SK-N-SH treated with all-trans-retinoic acid at 6 μM for 48 hours (cell line): Measurements from ENCODE around the gene APEH.

ENCODE experiments used
- ATAC-seq: fragments of 200-7000 bp; cut with Tn5 transposase; 3 replicates; pipeline ENCODE4 v1.9.1; 2020; ENCODE audit warnings: mild to moderate bottlenecking, moderate library complexity
- ARNTL ChIP-seq: fragments of 450-650 bp; formaldehyde crosslinking; IDR thresholded peaks from 2 replicates; pipeline ENCODE4 v1.5.0; 2020; ENCODE audit warnings: low read depth, mild to moderate bottlenecking, moderate library complexity, borderline replicate concordance
- BACH2 ChIP-seq: fragments of 250-450 bp; sonication (Bioruptor Pico); IDR thresholded peaks from 2 replicates; pipeline ENCODE4 v1.9.0; 2021; ENCODE audit warnings: mild to moderate bottlenecking, borderline replicate concordance
- CSDC2 ChIP-seq: fragments of 250-450 bp; sonication (Bioruptor Pico); IDR thresholded peaks from 2 replicates; pipeline ENCODE4 v1.5.0; 2020; ENCODE audit warnings: mild to moderate bottlenecking, moderate library complexity
- GLIS3 ChIP-seq: fragments of 250-450 bp; sonication (Bioruptor Pico); IDR thresholded peaks from 2 replicates; pipeline ENCODE4 v1.5.0; 2020; ENCODE audit warnings: mild to moderate bottlenecking, moderate library complexity
- ISL1 ChIP-seq: fragments of 250-450 bp; sonication (Bioruptor Pico); IDR thresholded peaks from 2 replicates; pipeline ENCODE4 v2.1.2; 2022; ENCODE audit warnings: mild to moderate bottlenecking, moderate library complexity
- OSR1 ChIP-seq: fragments of 250-450 bp; sonication (Bioruptor Pico); IDR thresholded peaks from 2 replicates; pipeline ENCODE4 v1.8.0; 2022; ENCODE audit warnings: moderate library complexity, mild to moderate bottlenecking, inconsistent platforms
- PPARA ChIP-seq: fragments of 250-450 bp; sonication (Bioruptor Pico); IDR thresholded peaks from 2 replicates; pipeline ENCODE4 v1.5.0; 2020; ENCODE audit warnings: mild to moderate bottlenecking, borderline replicate concordance
- RARB ChIP-seq: fragments of 250-450 bp; sonication (Bioruptor Pico); IDR thresholded peaks from 2 replicates; pipeline ENCODE4 v1.8.0; 2021; ENCODE audit warnings: mild to moderate bottlenecking, moderate library complexity
- SNAI2 ChIP-seq: fragments of 250-450 bp; sonication (Bioruptor Pico); IDR thresholded peaks from 2 replicates; pipeline ENCODE4 v1.5.0; 2020; ENCODE audit warnings: mild to moderate bottlenecking, moderate library complexity
- TCF4 ChIP-seq: fragments of 250-450 bp; sonication (Bioruptor Pico); IDR thresholded peaks from 2 replicates; pipeline ENCODE4 v1.8.0; 2021; ENCODE audit warnings: mild to moderate bottlenecking, moderate library complexity, borderline replicate concordance
- TOX ChIP-seq: fragments of 250-450 bp; sonication (Bioruptor Pico); IDR thresholded peaks from 2 replicates; pipeline ENCODE4 v1.8.0; 2021; ENCODE audit warnings: mild to moderate bottlenecking, moderate library complexity, borderline replicate concordance
- ZC3H10 ChIP-seq: fragments of 250-450 bp; sonication (Bioruptor Pico); IDR thresholded peaks from 2 replicates; pipeline ENCODE4 v1.5.1; 2021; ENCODE audit warnings: mild to moderate bottlenecking, moderate library complexity
- ZFP3 ChIP-seq: fragments of 250-450 bp; sonication (Bioruptor Pico); IDR thresholded peaks from 2 replicates; pipeline ENCODE4 v1.5.0; 2020; ENCODE audit warnings: mild to moderate bottlenecking, moderate library complexity
- ZFP30 ChIP-seq: fragments of 450-650 bp; formaldehyde crosslinking; IDR thresholded peaks from 2 replicates; pipeline ENCODE4 v1.5.0; 2022; ENCODE audit warnings: mild to moderate bottlenecking, moderate library complexity
- ZNF565 ChIP-seq: fragments of 450-650 bp; formaldehyde crosslinking; conservative IDR thresholded peaks from 2 replicates; pipeline ENCODE4 v1.5.0; 2020; ENCODE audit warnings: low read depth, mild to moderate bottlenecking, moderate library complexity
- ZNF8 ChIP-seq: fragments of 450-650 bp; formaldehyde crosslinking; IDR thresholded peaks from 2 replicates; pipeline ENCODE4 v1.5.0; 2020; ENCODE audit warnings: mild to moderate bottlenecking, moderate library complexity
- TF ChIP-seq, protein P1 (sequence below): fragments of 250-450 bp; sonication (Bioruptor Pico); IDR thresholded peaks from 2 replicates; pipeline ENCODE4 v1.5.1; 2020; ENCODE audit warnings: low read depth, mild to moderate bottlenecking, moderate library complexity
- TF ChIP-seq, protein P2 (sequence below): fragments of 250-450 bp; sonication (Bioruptor Pico); IDR thresholded peaks from 2 replicates; pipeline ENCODE4 v1.5.0; 2020; ENCODE audit warnings: mild to moderate bottlenecking, moderate library complexity
- TF ChIP-seq, protein P3 (sequence below): fragments of 250-450 bp; sonication (Bioruptor Pico); IDR thresholded peaks from 2 replicates; pipeline ENCODE4 v1.8.0; 2021; ENCODE audit warnings: low read depth, mild to moderate bottlenecking, moderate library complexity, borderline replicate concordance
- TF ChIP-seq, protein P4 (sequence below): fragments of 250-450 bp; sonication (Bioruptor Pico); IDR thresholded peaks from 2 replicates; pipeline ENCODE4 v1.5.1; 2021; ENCODE audit warnings: mild to moderate bottlenecking, moderate library complexity

Gene APEH

DNA sequence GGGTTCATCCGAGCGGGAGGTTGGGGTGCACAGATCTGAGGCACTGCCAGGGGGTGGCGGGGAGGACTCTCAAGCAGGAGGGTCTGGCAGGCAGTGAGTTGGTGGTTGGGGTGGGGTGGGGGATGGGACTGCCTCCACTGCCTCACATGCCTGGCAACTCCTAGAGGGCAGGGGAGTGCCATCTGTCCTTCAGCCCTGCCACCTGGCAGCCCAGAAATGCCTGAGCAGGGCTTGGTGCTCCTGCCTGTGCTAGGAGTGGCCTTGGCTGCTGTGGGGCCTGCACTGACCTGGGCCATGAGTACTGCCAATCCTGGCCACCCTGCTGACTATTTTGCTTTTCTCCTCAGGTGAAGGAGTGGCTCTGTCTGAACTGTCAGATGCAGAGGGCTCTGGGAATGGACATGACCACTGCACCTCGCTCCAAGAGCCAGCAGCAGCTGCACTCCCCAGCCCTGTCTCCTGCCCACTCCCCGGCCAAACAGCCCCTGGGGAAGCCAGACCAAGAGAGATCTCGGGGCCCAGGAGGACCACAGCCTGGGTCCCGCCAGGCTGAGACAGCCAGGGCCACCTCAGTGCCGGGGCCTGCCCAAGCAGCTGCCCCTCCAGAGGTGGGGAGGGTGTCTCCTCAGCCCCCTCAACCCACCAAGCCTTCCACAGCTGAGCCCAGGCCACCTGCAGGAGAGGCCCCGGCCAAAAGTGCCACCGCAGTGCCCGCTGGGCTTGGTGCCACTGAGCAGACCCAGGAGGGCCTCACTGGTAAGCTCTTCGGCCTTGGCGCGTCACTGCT is 32.0 kb upstream of the APEH start:
- TF ChIP-seq ZNF565 (CRISPR knock-in tag) = no peak
- no peak for TF ChIP-seq BACH2 (CRISPR knock-in tag)
- TF ChIP-seq, protein P1, sequence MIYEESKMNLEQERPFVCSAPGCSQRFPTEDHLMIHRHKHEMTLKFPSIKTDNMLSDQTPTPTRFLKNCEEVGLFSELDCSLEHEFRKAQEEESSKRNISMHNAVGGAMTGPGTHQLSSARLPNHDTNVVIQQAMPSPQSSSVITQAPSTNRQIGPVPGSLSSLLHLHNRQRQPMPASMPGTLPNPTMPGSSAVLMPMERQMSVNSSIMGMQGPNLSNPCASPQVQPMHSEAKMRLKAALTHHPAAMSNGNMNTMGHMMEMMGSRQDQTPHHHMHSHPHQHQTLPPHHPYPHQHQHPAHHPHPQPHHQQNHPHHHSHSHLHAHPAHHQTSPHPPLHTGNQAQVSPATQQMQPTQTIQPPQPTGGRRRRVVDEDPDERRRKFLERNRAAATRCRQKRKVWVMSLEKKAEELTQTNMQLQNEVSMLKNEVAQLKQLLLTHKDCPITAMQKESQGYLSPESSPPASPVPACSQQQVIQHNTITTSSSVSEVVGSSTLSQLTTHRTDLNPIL (CRISPR knock-in tag) = no peak
- TF ChIP-seq OSR1 (CRISPR knock-in tag) = no peak
- TF ChIP-seq, protein P2, sequence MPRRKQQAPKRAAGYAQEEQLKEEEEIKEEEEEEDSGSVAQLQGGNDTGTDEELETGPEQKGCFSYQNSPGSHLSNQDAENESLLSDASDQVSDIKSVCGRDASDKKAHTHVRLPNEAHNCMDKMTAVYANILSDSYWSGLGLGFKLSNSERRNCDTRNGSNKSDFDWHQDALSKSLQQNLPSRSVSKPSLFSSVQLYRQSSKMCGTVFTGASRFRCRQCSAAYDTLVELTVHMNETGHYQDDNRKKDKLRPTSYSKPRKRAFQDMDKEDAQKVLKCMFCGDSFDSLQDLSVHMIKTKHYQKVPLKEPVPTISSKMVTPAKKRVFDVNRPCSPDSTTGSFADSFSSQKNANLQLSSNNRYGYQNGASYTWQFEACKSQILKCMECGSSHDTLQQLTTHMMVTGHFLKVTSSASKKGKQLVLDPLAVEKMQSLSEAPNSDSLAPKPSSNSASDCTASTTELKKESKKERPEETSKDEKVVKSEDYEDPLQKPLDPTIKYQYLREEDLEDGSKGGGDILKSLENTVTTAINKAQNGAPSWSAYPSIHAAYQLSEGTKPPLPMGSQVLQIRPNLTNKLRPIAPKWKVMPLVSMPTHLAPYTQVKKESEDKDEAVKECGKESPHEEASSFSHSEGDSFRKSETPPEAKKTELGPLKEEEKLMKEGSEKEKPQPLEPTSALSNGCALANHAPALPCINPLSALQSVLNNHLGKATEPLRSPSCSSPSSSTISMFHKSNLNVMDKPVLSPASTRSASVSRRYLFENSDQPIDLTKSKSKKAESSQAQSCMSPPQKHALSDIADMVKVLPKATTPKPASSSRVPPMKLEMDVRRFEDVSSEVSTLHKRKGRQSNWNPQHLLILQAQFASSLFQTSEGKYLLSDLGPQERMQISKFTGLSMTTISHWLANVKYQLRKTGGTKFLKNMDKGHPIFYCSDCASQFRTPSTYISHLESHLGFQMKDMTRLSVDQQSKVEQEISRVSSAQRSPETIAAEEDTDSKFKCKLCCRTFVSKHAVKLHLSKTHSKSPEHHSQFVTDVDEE (CRISPR knock-in tag) = no peak
- no peak for TF ChIP-seq GLIS3 (CRISPR knock-in tag)
- ATAC-seq = no peak

DNA sequence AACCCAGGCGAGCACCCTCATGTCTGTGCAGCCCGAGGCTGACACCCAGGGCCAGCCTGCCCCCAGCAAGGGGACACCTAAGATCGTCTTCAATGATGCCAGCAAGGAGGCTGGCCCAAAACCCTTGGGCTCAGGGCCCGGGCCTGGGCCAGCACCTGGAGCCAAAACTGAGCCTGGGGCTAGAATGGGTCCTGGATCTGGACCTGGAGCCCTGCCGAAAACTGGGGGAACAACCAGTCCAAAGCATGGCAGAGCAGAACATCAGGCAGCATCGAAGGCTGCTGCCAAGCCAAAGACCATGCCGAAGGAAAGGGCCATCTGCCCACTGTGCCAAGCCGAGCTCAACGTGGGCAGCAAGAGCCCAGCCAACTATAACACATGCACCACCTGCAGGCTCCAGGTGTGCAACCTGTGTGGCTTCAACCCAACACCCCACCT is 31.4 kb upstream of the APEH start:
- no peak for ATAC-seq
- TF ChIP-seq CSDC2 (CRISPR knock-in tag) (no peak), PPARA (no peak), ZFP30 (CRISPR knock-in tag) (no peak), RARB (CRISPR knock-in tag) (no peak), GLIS3 (CRISPR knock-in tag) (no peak), ISL1 (CRISPR knock-in tag) (no peak), SNAI2 (no peak), ZFP3 (CRISPR knock-in tag) (no peak), TCF4 (CRISPR knock-in tag) (no peak), ZC3H10 (CRISPR knock-in tag) (no peak), TOX (CRISPR knock-in tag) (no peak), ZNF565 (CRISPR knock-in tag) (no peak)
- TF ChIP-seq, protein P3, sequence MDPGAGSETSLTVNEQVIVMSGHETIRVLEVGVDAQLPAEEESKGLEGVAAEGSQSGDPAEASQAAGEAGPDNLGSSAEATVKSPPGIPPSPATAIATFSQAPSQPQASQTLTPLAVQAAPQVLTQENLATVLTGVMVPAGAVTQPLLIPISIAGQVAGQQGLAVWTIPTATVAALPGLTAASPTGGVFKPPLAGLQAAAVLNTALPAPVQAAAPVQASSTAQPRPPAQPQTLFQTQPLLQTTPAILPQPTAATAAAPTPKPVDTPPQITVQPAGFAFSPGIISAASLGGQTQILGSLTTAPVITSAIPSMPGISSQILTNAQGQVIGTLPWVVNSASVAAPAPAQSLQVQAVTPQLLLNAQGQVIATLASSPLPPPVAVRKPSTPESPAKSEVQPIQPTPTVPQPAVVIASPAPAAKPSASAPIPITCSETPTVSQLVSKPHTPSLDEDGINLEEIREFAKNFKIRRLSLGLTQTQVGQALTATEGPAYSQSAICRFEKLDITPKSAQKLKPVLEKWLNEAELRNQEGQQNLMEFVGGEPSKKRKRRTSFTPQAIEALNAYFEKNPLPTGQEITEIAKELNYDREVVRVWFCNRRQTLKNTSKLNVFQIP (CRISPR knock-in tag) = no peak

DNA sequence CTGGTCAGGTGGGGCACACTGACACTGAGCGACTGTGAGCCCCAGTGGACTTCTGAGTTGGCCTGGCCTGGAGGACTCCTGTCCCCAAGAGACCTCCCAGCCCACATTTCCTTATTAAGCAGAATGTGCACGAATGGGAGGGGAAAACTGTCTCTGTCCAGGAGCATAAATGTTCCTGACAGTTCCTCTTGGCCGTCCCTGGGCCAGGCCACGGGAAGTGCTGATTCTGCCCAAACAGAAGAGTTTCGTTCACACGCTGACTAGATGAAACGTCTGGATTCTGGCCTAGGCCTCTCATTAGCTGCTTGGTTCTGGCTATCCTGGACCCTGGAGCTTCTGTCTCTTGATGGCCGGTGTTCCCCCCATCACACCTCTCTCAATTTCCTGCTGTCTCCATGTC is 29.5 kb upstream of the APEH start:
- ATAC-seq = no peak
- TF ChIP-seq TOX (CRISPR knock-in tag) (no peak), ZNF565 (CRISPR knock-in tag) (no peak), CSDC2 (CRISPR knock-in tag) (no peak), SNAI2 (no peak), ZC3H10 (CRISPR knock-in tag) (no peak), ZFP30 (CRISPR knock-in tag) (no peak), RARB (CRISPR knock-in tag) (no peak), ZFP3 (CRISPR knock-in tag) (no peak)

DNA sequence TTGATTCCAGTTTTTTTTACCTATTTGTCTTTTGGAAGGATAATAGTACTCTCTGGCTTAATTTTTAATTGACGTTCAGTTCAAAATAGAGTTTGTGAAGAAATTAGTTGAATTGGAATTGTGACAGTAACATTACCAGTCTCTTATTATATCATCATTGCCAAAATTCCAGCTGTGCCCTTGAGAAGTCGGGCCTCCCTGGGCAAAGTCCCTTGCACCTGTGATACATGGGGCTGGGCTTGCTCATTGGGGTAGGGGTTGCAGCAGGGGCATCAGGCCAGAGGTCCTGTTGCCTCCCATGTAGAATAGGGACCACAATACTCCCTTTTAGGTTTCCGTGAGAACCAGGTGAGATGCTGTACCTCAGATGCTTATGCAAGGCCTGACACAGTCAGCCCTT is 27.9 kb upstream of the APEH start:
- no peak for TF ChIP-seq ZC3H10 (CRISPR knock-in tag)
- no peak for TF ChIP-seq ARNTL (CRISPR knock-in tag)
- no peak for TF ChIP-seq OSR1 (CRISPR knock-in tag)
- no peak for TF ChIP-seq ZFP30 (CRISPR knock-in tag)
- ATAC-seq = no peak

DNA sequence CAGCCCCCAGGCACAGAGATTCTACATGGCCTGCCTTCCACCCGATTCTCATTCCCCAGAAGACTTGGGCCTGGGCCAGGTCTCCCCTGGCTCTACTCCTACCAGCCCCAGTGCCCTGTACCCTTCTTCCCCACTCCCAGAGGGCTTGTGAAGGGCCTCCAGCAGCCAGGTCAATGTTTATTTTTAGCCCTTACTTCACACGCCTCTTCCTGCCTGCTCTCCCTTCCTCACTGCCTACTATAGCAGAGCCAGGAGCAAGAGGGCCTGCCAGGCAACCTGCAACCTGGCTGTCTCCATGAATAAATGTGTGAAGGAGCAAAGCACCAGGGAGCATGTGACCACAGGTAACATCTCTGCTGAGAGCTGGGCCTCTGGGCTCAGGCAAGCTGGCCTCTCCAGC is 26.4 kb upstream of the APEH start:
- ATAC-seq = no peak
- TF ChIP-seq PPARA (no peak), TCF4 (CRISPR knock-in tag) (no peak), RARB (CRISPR knock-in tag) (no peak), ZFP3 (CRISPR knock-in tag) (no peak), ZNF8 (no peak), ARNTL (CRISPR knock-in tag) (no peak)
- TF ChIP-seq, protein P1 (CRISPR knock-in tag) = no peak
- TF ChIP-seq, protein P4, sequence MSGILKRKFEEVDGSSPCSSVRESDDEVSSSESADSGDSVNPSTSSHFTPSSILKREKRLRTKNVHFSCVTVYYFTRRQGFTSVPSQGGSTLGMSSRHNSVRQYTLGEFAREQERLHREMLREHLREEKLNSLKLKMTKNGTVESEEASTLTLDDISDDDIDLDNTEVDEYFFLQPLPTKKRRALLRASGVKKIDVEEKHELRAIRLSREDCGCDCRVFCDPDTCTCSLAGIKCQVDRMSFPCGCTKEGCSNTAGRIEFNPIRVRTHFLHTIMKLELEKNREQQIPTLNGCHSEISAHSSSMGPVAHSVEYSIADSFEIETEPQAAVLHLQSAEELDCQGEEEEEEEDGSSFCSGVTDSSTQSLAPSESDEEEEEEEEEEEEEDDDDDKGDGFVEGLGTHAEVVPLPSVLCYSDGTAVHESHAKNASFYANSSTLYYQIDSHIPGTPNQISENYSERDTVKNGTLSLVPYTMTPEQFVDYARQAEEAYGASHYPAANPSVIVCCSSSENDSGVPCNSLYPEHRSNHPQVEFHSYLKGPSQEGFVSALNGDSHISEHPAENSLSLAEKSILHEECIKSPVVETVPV (CRISPR knock-in tag) = no peak
